Activated CD4-positive, alpha-beta T cell treated with anti-CD3 and anti-CD28 coated beads, Interleukin-2, amount 50 U/mL, for 24 hours (primary cell): ENCODE results near the gene OST4.
"Not testable (repeated sequence)": the region's sequence is repeated elsewhere in the genome, so short reads cannot be mapped to it uniquely, and the experiment has no call there.

Source experiments
- DNase-seq, 2 donors: peaks; one replicate each; pipeline ENCODE4 v3.0.0-alpha.2; 2020; ENCODE audit warnings: low read depth in 1 of 2, low spot score in 1 of 2

OST4 gene

GRCh38 chr2:27071277-27071989 is at the start of gene OST4:
Gene OST4 (minus strand): TSS chr2:27071654.
- peak; percentile 80 to 81 for DNase-seq

- not testable (repeated sequence) for DNase-seq
Measured at GRCh38 chr2:27119330-27119670, 47.8 kb upstream of the OST4 start.

GRCh38 chr2:27118525-27119329 is 47.3 kb upstream of the OST4 start, which contains the start of gene CGREF1:
Gene CGREF1 (minus strand): TSS chr2:27119128. CDS start chr2:27104366, 14,762 bp downstream.
- DNase-seq = no peak

- no peak for DNase-seq
Measured at GRCh38 chr2:27117995-27118524, 46.6 kb upstream of the OST4 start.

GRCh38 chr2:27115519-27115918 is 44.1 kb upstream of the OST4 start:
- no peak for DNase-seq

GRCh38 chr2:27111392-27112078 is 40.1 kb upstream of the OST4 start:
- DNase-seq = not testable (repeated sequence)

GRCh38 chr2:27110603-27111352 is 39.3 kb upstream of the OST4 start:
- not testable (repeated sequence) for DNase-seq

- no peak for DNase-seq
Measured at GRCh38 chr2:27109083-27109482, 37.6 kb upstream of the OST4 start.

GRCh38 chr2:27108221-27108620 is 36.8 kb upstream of the OST4 start:
- no peak for DNase-seq

- no peak for DNase-seq
Measured at GRCh38 chr2:27105981-27106380, 34.5 kb upstream of the OST4 start.

GRCh38 chr2:27102329-27102728 is 30.9 kb upstream of the OST4 start:
- no peak for DNase-seq

- no peak for DNase-seq
Measured at GRCh38 chr2:27100036-27100435, 28.6 kb upstream of the OST4 start.

- DNase-seq = no peak
Measured at GRCh38 chr2:27099334-27099955, 28.0 kb upstream of the OST4 start.

- DNase-seq = no peak
Measured at GRCh38 chr2:27097341-27097740, 25.9 kb upstream of the OST4 start.

GRCh38 chr2:27096748-27097297 is 25.4 kb upstream of the OST4 start:
- DNase-seq = no peak

GRCh38 chr2:27095745-27096651 is 24.5 kb upstream of the OST4 start:
- DNase-seq = no peak

GRCh38 chr2:27095427-27095744 is 23.9 kb upstream of the OST4 start:
- no peak for DNase-seq

- no peak for DNase-seq
Measured at GRCh38 chr2:27094353-27094984, 23.0 kb upstream of the OST4 start.
